HG03135 (cell line): ENCODE results near the gene TTC28.

Source experiments
- ATAC-seq: cut with Tn5 transposase; IDR thresholded peaks from one replicate; pipeline ENCODE4 v1.9.1; 2021; ENCODE audit warnings: mild to moderate bottlenecking, moderate library complexity; ENCODE audit not compliant: unreplicated experiment

Gene TTC28

DNA sequence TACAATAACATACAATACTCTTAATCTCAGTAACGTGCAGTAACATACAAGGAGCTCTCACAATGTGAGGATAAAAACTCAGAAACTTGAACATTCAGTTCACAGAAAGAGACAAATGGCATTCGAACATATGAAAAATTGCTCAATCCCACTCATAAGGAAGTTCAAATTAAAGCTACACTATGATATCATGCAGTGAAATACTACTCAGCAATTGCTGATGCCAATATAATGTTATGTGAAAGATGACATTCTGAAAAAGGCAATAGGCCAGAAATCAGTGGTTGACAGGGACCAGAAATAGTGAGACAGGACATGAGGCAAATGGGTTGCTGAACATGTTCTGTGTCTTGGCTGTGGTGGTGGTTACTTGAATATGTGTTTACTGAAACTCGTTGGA, 726.9 kb downstream of the TTC28 start:
- no peak for ATAC-seq

DNA sequence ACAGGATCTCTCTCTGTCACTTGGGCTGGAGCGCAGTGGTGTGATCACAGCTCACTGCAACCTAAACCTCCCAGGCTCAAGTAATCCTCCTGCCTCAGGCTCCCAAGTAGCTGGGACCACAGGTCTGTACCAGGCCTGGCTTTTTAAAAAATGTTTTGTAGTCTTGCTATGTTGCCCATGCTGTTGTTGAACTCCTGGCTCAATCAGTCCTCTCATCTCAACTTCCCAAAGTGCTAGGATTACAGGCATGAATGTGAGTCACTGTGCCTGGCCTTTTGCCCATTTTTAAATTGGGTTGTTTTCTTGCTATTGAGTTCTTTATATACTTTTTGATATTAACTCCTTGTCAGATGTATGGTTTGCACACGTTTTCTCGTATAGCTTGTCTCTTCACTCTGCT, 727.5 kb downstream of the TTC28 start:
- ATAC-seq: no peak

DNA sequence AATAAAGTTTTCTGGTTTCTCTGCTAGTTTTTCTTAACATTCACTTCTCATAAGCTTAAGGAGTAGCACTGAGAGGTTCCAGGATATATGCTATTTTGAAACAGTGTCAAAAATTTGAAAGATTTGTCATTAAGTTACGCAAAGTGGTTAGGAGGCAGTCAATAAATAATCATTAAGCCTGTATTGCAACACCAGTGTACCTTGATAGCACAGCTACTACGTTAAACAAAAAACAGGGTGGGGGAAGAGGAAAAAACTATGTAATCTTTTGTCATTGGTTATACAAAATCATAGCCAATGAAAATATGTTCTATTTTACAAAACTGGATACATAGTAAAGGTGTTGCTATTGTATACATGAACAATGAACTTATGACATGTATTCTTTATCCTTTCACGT, 730.2 kb downstream of the TTC28 start:
- no peak for ATAC-seq

DNA sequence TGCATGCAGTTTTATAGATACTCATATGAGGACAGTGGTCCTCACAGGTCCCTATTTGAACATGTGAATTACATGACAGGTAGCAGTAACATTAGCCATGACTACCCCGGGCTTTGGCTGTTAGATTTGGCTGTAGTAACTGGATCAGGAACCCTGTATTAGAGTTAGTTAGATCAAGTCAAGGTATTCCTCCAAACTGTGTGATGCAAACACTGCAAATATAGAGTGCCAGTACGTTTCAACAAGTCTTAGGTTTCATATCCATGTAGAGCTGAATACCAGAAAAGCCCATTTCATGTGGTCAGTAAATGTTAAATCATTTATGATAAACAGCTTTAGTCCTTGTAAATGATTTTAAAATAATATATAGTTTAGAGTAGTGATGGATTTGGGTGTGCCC, 731.1 kb downstream of the TTC28 start:
- ATAC-seq: no peak

DNA sequence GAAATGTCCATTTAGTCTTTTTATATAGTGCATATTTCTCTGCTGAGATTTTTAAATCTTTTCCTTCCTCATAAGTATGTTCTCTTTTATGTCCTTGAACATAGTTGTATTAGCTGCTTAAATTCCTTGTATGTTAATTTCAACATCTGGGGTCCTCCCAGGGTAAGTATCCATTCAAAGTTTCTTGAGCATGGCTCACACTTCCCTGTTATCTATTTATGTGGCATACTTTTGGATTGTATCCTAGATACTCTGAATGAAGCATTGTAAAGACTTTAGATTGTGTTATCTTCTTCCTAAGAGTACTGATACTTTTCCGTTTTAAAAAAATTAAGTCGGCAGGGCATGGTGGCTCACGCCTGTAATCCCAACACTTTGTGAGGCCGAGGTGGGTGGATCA, 732.2 kb downstream of the TTC28 start:
- no peak for ATAC-seq

DNA sequence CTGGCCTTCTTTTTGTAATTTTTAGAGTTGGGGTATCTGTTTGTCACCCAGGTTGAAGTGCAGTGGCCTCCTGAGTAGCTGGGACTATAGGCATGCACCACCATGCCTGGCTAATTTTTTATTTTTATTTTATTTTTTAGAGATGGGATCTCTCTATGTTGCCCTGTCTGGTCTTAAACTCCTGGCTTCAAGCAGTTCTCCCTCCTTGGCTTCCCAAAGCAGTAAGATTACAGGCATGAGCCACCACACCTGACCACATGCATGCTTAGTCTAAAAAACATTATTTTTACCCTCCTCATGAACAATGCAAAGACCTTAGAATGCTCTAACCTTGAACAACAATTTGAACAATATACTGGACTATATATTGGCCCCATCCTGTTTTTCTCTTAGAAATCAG, 738.5 kb downstream of the TTC28 start:
- no peak for ATAC-seq

DNA sequence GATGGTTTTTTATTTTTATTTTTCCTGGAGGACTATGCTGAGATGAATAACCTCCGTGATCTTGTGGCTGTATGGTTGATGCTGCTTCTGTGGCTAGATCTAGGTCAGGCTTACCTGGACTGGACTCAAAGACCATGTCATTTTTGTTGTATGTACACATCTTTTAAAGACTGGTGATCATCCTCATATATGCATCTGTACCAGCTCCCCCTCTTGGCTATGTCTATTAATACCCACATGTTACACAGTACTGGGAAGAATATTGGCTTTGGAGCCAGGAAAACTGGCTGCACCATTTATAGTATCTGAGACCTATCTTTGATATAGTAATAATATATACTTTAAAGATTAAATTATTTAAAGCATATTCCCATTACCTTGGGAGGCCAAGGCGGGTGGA, 742.2 kb downstream of the TTC28 start:
- no peak for ATAC-seq

DNA sequence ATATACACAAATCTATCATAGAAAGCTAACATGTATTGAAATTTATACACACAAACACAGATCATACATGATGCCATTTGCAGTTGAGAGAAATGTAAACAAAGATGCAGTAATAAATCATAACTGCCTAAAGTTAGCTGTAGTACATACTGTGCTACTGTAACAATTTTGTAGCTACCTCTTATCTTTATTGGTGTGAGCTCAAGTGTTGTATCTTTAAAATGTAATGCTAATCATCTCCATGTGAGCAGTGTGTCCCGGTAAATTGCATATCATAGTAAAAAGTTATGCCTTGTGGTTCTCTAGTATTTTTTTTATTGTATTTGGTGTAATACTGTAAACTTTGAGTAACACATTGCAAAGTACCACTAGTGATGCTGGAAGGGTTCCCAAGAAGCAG, 743.7 kb downstream of the TTC28 start:
- ATAC-seq: no peak

DNA sequence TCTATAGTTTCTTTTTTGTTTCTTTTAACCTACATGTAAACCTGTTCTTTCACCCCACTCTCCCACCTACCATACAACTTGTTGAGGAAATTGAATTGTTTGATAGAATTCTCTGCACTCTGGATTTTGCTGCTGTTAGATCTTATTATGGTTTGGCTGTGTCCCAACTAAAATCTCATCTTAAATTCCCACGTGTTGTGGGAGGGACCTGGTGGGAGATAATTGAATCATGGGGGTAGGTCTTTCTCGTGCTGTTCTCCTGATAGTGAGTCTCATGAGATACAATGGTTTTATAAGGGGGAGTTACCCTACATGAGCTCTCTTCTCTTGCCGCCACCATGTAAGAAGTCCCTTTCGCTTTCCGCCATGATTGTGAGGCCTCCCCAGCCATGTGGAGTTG, 745.6 kb downstream of the TTC28 start:
- ATAC-seq: no peak

DNA sequence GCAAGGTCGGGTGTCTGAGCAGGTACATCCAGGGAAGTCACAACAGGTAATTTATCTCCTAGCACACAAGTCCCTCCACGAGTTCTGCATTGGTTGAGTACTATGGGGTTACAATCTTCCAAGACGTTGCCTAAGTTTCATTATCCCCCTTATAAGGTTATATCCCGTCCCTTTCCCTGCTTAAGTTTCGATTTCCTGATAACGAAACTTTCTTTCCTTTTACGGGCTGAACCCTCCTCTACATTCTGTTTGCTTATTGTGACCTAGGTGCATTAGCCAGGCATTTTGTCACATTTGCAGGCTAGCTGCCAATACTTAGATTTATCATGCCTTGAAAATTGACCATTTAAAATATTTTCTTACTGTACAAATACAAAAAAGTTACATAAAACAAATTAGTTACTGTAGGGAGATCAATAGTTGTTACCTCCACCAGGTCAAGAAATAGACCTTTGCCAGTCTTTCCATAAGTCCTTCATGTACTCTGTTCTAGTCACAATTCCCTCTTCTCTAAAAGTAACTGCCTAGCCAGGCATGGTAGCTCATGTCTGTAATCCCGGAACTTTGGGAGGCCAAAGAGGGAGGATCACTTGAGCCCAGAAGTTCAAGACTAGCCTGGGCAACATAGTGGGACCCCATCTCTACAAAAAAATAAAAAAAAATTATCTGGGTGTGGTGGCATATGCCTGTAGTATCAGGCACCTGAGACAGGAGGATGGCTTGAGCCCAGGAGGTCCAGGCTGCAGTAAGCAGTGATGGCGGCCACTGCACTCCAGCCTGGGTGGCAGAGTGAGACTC, 746.3 kb downstream of the TTC28 start:
- no peak for ATAC-seq

DNA sequence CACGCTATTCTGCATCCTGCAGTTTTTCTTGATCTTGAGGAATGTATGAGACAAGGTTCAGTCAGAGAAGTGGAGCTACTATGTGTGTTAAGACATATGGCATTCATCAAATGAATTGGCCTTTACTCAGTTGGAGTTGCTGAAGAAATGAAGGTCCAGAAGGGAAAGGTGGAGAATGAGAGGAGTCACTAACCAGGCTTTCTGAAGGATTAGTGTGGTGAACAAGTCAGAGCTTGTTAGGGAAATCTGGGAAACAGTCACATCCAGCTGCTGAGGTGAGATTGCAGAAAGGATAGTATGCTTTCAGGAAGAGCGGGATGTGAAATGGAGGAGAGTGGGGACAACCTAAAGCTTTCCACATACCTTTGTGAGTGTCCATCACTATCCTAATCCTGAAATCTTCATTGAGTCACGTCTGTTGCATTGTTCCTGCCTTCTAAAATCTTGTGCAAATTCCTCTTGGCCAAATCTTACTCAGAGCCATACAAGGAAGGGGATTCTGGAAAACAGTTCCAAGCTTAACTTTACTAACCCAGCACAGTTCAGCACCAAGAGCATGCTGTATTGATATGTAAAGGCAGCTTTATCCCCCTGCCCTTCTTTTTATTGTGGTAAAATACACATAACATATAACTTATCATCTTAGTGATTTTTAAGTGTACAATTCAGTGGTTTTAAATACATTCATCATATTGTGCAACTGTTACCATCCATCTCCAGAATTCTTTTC, 749.1 kb downstream of the TTC28 start:
- ATAC-seq: no peak
